Measurements from ENCODE around the gene CACNG6.
"Not testable (repeated sequence)": the region's sequence is repeated elsewhere in the genome, so short reads cannot be mapped to it uniquely, and the experiment has no call there.

CACNG6 gene

GRCh38 chr19:54029301-54029700 lies 37.9 kb downstream of the CACNG6 start:
- H3K9me3 ChIP-seq (ENCODE audit: control insufficient read depth, insufficient read depth, low read length), result no peaks in the 10 kb centered on the region
- H3K4me1 ChIP-seq (ENCODE audit: insufficient read depth, low read length), result peaks cover 10% of the 10 kb centered on the region
- no peak overlapping the region for H3K9ac ChIP-seq (ENCODE audit: low read depth, low read length)
- no peaks in the 10 kb centered on the region for H3K36me3 ChIP-seq (ENCODE audit: insufficient read depth, low read length)

GRCh38 chr19:54029930-54030490 lies 38.6 kb downstream of the CACNG6 start:
- Histone ChIP-seq H3K9me3 (ENCODE audit: control insufficient read depth, insufficient read depth, low read length) (no peaks in the 10 kb centered on the region), H3K36me3 (ENCODE audit: insufficient read depth, low read length) (no peaks in the 10 kb centered on the region), H3K4me1 (ENCODE audit: insufficient read depth, low read length) (peaks cover 14% of the 10 kb centered on the region), H3K9ac (ENCODE audit: low read depth, low read length) (no peak overlapping the region)

- peaks cover 18% of the 10 kb centered on the region for H3K4me1 ChIP-seq (ENCODE audit: insufficient read depth, low read length)
- H3K9ac ChIP-seq (ENCODE audit: low read depth, low read length), result no peak overlapping the region
- no peaks in the 10 kb centered on the region for H3K9me3 ChIP-seq (ENCODE audit: control insufficient read depth, insufficient read depth, low read length)
- no peaks in the 10 kb centered on the region for H3K36me3 ChIP-seq (ENCODE audit: insufficient read depth, low read length)
These were observed 39.6 kb downstream of the CACNG6 start for GRCh38 chr19:54030895-54031586.

GRCh38 chr19:54035215-54036178 lies 44.1 kb downstream of the CACNG6 start:
- H3K9ac ChIP-seq (ENCODE audit: low read depth, low read length), result peak overlapping the region; percentile 34; the same call in 1 of the 2 replicates
- no peaks in the 10 kb centered on the region for H3K9me3 ChIP-seq (ENCODE audit: control insufficient read depth, insufficient read depth, low read length)
- H3K4me1 ChIP-seq (ENCODE audit: insufficient read depth, low read length), result peaks cover 25% of the 10 kb centered on the region
- H3K36me3 ChIP-seq (ENCODE audit: insufficient read depth, low read length), result no peaks in the 10 kb centered on the region

GRCh38 chr19:54036542-54036941 lies 45.1 kb downstream of the CACNG6 start:
- not testable (repeated sequence) for H3K36me3 ChIP-seq (ENCODE audit: insufficient read depth, low read length); H3K9ac ChIP-seq (ENCODE audit: low read depth, low read length); H3K9me3 ChIP-seq (ENCODE audit: control insufficient read depth, insufficient read depth, low read length)
- peaks cover 24% of the 10 kb centered on the region for H3K4me1 ChIP-seq (ENCODE audit: insufficient read depth, low read length)

GRCh38 chr19:54040003-54040402 lies 48.6 kb downstream of the CACNG6 start:
- no peak overlapping the region for H3K9ac ChIP-seq (ENCODE audit: low read depth, low read length)
- no peaks in the 10 kb centered on the region for H3K36me3 ChIP-seq (ENCODE audit: insufficient read depth, low read length)
- peaks cover 16% of the 10 kb centered on the region for H3K4me1 ChIP-seq (ENCODE audit: insufficient read depth, low read length)
- no peaks in the 10 kb centered on the region for H3K9me3 ChIP-seq (ENCODE audit: control insufficient read depth, insufficient read depth, low read length)

GRCh38 chr19:54041969-54042606 lies 50.7 kb downstream of the CACNG6 start:
- Histone ChIP-seq H3K9me3 (ENCODE audit: control insufficient read depth, insufficient read depth, low read length) (no peaks in the 10 kb centered on the region), H3K9ac (ENCODE audit: low read depth, low read length) (peak overlapping the region; percentile 4; the same call in 1 of the 2 replicates)

GRCh38 chr19:54042989-54043388 lies 51.6 kb downstream of the CACNG6 start:
- Histone ChIP-seq H3K4me1 (ENCODE audit: insufficient read depth, low read length) (peaks cover 6% of the 10 kb centered on the region; the same call in 1 of the 2 replicates), H3K9me3 (ENCODE audit: control insufficient read depth, insufficient read depth, low read length) (no peaks in the 10 kb centered on the region), H3K36me3 (ENCODE audit: insufficient read depth, low read length) (no peaks in the 10 kb centered on the region), H3K9ac (ENCODE audit: low read depth, low read length) (no peak overlapping the region)

More at GRCh38 chr19:54041969-54042606, 50.7 kb downstream of the CACNG6 start:
- H3K36me3 ChIP-seq (ENCODE audit: insufficient read depth, low read length), result no peaks in the 10 kb centered on the region
- peaks cover 11% of the 10 kb centered on the region for H3K4me1 ChIP-seq (ENCODE audit: insufficient read depth, low read length)

GRCh38 chr19:54045771-54046170 lies 54.3 kb downstream of the CACNG6 start:
- H3K9ac ChIP-seq (ENCODE audit: low read depth, low read length), result no peak overlapping the region
- peaks cover 4% of the 10 kb centered on the region; the same call in 1 of the 2 replicates for H3K9me3 ChIP-seq (ENCODE audit: control insufficient read depth, insufficient read depth, low read length)
- peaks cover 3% of the 10 kb centered on the region; the same call in 1 of the 2 replicates for H3K4me1 ChIP-seq (ENCODE audit: insufficient read depth, low read length)
- H3K36me3 ChIP-seq (ENCODE audit: insufficient read depth, low read length), result no peaks in the 10 kb centered on the region

GRCh38 chr19:54047616-54048015 lies 56.2 kb downstream of the CACNG6 start:
- Histone ChIP-seq H3K4me1 (ENCODE audit: insufficient read depth, low read length) (no peaks in the 10 kb centered on the region), H3K36me3 (ENCODE audit: insufficient read depth, low read length) (no peaks in the 10 kb centered on the region), H3K9me3 (ENCODE audit: control insufficient read depth, insufficient read depth, low read length) (peaks cover 4% of the 10 kb centered on the region; the same call in 1 of the 2 replicates), H3K9ac (ENCODE audit: low read depth, low read length) (no peak overlapping the region)

Measured in ES-I3 (cell line).